Caco-2 (cell line): ENCODE results near the gene TET3. TPM values are rescaled to one million over a fixed set of nuclear protein-coding genes. Genes with fewer than 3 reads are reported as not detected.

ENCODE experiments used
- BruUV-seq: library from RNA; stranded (reverse); fragments of 400-500 nt; replicated peaks from 2 replicates; lab custom pipeline; 2021; lab: Mats Ljungman, UMichigan
- CTCF ChIA-PET: fragments of 300-600 bp; sonication (Branson Sonifier 250); formaldehyde crosslinking; loops from one replicate; lab custom pipeline; 2022; ENCODE audit warnings: antibody characterized with exemption; lab: Charles Lee
- POLR2A ChIA-PET: fragments of 300-600 bp; sonication (Branson Sonifier 250); formaldehyde crosslinking; loops from one replicate; lab custom pipeline; 2022; ENCODE audit warnings: antibody characterized with exemption; lab: Charles Lee
- DNase-seq, 2 experiments: peaks; one replicate each; pipeline versions ENCODE4 v3.0.0 to v3.0.0-alpha.2; 2020 to 2022
- H3K27me3 ChIP-seq: replicated peaks from 2 replicates; pipeline ENCODE4 v1.6.0; 2011; ENCODE audit warnings: low read length; ENCODE audit not compliant: control insufficient read depth, insufficient read depth
- H3K36me3 ChIP-seq: 2 replicates; pipeline ENCODE4 v1.5.1; 2011; ENCODE audit warnings: low read length; ENCODE audit not compliant: control insufficient read depth, insufficient read depth
- H3K4me1 ChIP-seq: fragments of 250-450 bp; sonication (Bioruptor Pico); 2 replicates; pipeline ENCODE4 v1.5.1; 2020; ENCODE audit warnings: mild to moderate bottlenecking
- H3K4me3 ChIP-seq: 2 replicates; pipeline ENCODE4 v1.5.1; 2011; ENCODE audit warnings: low read depth, mild to moderate bottlenecking, control low read depth, low read length
- H3K9me3 ChIP-seq: fragments of 250-450 bp; sonication (Bioruptor Pico); 2 replicates; pipeline ENCODE4 v1.5.1; 2020; ENCODE audit warnings: mild to moderate bottlenecking, moderate library complexity
- H3K27ac Mint-ChIP-seq: one replicate; pipeline ENCODE4 v1.8.0; 2022; ENCODE audit warnings: mixed read lengths; ENCODE audit not compliant: unreplicated experiment
- H3K27me3 Mint-ChIP-seq: one replicate; pipeline ENCODE4 v1.8.0; 2022; ENCODE audit warnings: mixed read lengths; ENCODE audit not compliant: insufficient read depth, unreplicated experiment
- H3K36me3 Mint-ChIP-seq: one replicate; pipeline ENCODE4 v1.8.0; 2022; ENCODE audit warnings: mild to moderate bottlenecking, mixed read lengths; ENCODE audit not compliant: insufficient read depth, unreplicated experiment
- H3K4me1 Mint-ChIP-seq: one replicate; pipeline ENCODE4 v1.8.0; 2022; ENCODE audit warnings: low read depth, mixed read lengths; ENCODE audit not compliant: unreplicated experiment
- H3K4me3 Mint-ChIP-seq: one replicate; pipeline ENCODE4 v1.8.0; 2022; ENCODE audit warnings: mild to moderate bottlenecking, moderate library complexity, mixed read lengths; ENCODE audit not compliant: unreplicated experiment
- H3K9me3 Mint-ChIP-seq: one replicate; pipeline ENCODE4 v1.8.0; 2022; ENCODE audit warnings: mixed read lengths; ENCODE audit not compliant: unreplicated experiment
- CTCF ChIP-seq, 2 experiments: fragments of 200-600 bp in 1 of 2; IDR thresholded peaks; 1 replicate in 1 of 2; 2 replicates in 1 of 2; pipeline versions ENCODE4 v1.5.1 to v1.8.0; 2011 to 2022; ENCODE audit warnings: antibody characterized with exemption in 1 of 2, control low read depth in 1 of 2, inconsistent platforms in 1 of 2, low read depth in 1 of 2, low read length in 1 of 2, mild to moderate bottlenecking in 1 of 2, moderate library complexity in 1 of 2; ENCODE audit not compliant: insufficient read depth in 1 of 2, severe bottlenecking in 1 of 2, unreplicated experiment in 1 of 2
- intact Hi-C: fragments of 100-400 bp; cut with micrococcal nuclease; formaldehyde crosslinking; loops from one replicate; pipeline ENCODE4 v1.10.0; 2022; ENCODE audit not compliant: unreplicated experiment
- total RNA-seq: library from RNA; stranded (reverse); gene quantifications from 2 replicates; pipeline ENCODE4 v1.2.3, GENCODE V29; 2022

The TET3 gene
- total RNA-seq, 1 experiment from 2014 or later, result 27.5 TPM

GRCh38 chr2:74001781-74002504 is 17.2 kb downstream of the TET3 start:
- peaks cover 23% of the 10 kb centered on the region for H3K4me1 ChIP-seq
- H3K4me1 Mint-ChIP-seq, result peaks cover 34% of the 10 kb centered on the region
- H3K27ac Mint-ChIP-seq, result no peak overlapping the region
- peaks cover 5% of the 10 kb centered on the region for H3K36me3 Mint-ChIP-seq
- CTCF ChIA-PET, result no interaction called here
- no peaks in the 10 kb centered on the region for H3K9me3 Mint-ChIP-seq
- intact Hi-C loops, result no loop called here
- H3K4me3 ChIP-seq, result no peak overlapping the region
- no peaks in the 10 kb centered on the region for H3K27me3 Mint-ChIP-seq
- H3K9me3 ChIP-seq, result no peaks in the 10 kb centered on the region
- DNase-seq, result peak in 1 of 2 experiments; percentile 29
- TF ChIP-seq CTCF (IDR thresholded peaks at IDR 0.05; ENCODE audit: insufficient read depth in 1 of 2, low read depth in 1 of 2, low read length in 1 of 2, severe bottlenecking in 1 of 2, unreplicated experiment in 1 of 2), result no peak
- no TSS peak for BruUV-seq
- peaks cover 2% of the 10 kb centered on the region; the same call in 1 of the 2 replicates for H3K36me3 ChIP-seq
- H3K4me3 Mint-ChIP-seq, result no peak overlapping the region
- H3K27me3 ChIP-seq, result no peaks in the 10 kb centered on the region
- POLR2A ChIA-PET, result interaction anchor here (0.6 kb wide), 1 partner anchor 173 kb away, joined by 3 read pairs; the partner anchor contains the start of gene STAMBP

DNA sequence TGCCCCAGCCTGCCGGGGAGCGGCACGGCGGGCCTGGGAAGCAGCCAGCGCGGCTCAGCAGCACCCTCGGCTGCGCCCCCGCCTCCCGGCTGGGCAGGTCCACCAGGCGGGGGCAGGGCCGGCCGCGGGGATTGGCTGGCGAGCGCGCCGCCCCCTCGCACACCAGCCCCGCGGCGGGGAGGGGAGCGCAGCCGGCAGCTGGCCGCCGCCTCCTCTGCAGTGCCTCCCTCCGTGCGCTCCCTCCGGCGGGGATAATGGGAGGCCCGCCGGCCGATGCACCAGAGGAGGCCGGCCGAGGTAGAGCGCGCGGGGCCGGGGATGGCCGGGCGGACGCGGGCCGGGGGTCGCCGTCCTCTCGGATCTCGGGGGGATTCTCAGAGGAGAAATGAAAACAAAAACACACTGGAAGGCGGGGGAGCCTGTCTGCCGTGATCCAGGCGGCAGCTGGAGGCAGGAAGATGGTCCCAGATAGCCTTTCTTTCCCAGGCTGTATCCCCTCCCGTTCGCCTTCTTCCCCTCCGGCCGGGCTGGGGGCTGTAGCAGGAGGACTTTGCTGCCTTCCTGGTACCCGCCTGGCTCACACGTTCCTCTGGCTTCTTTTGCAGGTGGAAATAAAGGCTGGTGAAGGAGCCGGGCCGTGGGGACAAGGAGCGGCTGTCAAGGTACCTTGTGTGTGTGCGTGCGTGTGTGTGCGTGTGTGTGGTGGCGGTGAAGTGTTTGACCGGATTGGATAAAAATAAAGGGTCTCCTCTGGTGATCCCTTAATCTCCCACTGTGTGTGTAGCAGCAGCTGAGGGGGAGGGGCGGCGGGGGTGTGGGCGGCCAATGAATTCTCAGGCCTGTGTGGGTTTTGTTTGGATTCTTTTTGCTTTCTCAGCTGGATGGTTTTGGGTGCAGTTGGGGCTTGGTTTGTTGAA is 18.1 kb downstream of the TET3 start:
- ChIA-PET POLR2A (no interaction called here), CTCF (no interaction called here)
- peak in 1 of 2 experiments; percentile 22 for DNase-seq
- Mint-ChIP-seq H3K36me3 (peaks cover 5% of the 10 kb centered on the region), H3K9me3 (no peaks in the 10 kb centered on the region), H3K27ac (no peak overlapping the region), H3K4me1 (peaks cover 31% of the 10 kb centered on the region), H3K27me3 (no peaks in the 10 kb centered on the region), H3K4me3 (no peak overlapping the region)
- peaks cover 2% of the 10 kb centered on the region; the same call in 1 of the 2 replicates for H3K36me3 ChIP-seq
- intact Hi-C loops, result no loop called here
- H3K27me3 ChIP-seq, result no peaks in the 10 kb centered on the region
- BruUV-seq, result no TSS peak
- no peak for TF ChIP-seq CTCF (IDR thresholded peaks at IDR 0.05; ENCODE audit: insufficient read depth in 1 of 2, low read depth in 1 of 2, low read length in 1 of 2, severe bottlenecking in 1 of 2, unreplicated experiment in 1 of 2)
- no peaks in the 10 kb centered on the region for H3K9me3 ChIP-seq
- H3K4me1 ChIP-seq, result peaks cover 23% of the 10 kb centered on the region
- no peak overlapping the region for H3K4me3 ChIP-seq

GRCh38 chr2:74003494-74004211 is 18.9 kb downstream of the TET3 start:
- H3K27me3 Mint-ChIP-seq, result no peaks in the 10 kb centered on the region
- no peaks in the 10 kb centered on the region for H3K9me3 Mint-ChIP-seq
- H3K36me3 ChIP-seq, result peaks cover 2% of the 10 kb centered on the region; the same call in 1 of the 2 replicates
- BruUV-seq, result no TSS peak
- TF ChIP-seq CTCF (IDR thresholded peaks at IDR 0.05; ENCODE audit: insufficient read depth in 1 of 2, low read depth in 1 of 2, low read length in 1 of 2, severe bottlenecking in 1 of 2, unreplicated experiment in 1 of 2), result no peak
- peak in 1 of 2 experiments; percentile 29 for DNase-seq
- CTCF ChIA-PET, result no interaction called here
- POLR2A ChIA-PET, result no interaction called here
- H3K4me3 ChIP-seq, result no peak overlapping the region
- H3K4me1 Mint-ChIP-seq, result peaks cover 32% of the 10 kb centered on the region
- H3K9me3 ChIP-seq, result no peaks in the 10 kb centered on the region
- intact Hi-C loops, result no loop called here
- H3K27ac Mint-ChIP-seq, result no peak overlapping the region
- H3K4me3 Mint-ChIP-seq, result no peak overlapping the region
- H3K36me3 Mint-ChIP-seq, result peaks cover 5% of the 10 kb centered on the region
- peaks cover 29% of the 10 kb centered on the region for H3K4me1 ChIP-seq
- no peaks in the 10 kb centered on the region for H3K27me3 ChIP-seq
